Ammon's horn (tissue), 1 donor: ENCODE measurements around the gene RTP5.
"Not testable (repeated sequence)": the region's sequence is repeated elsewhere in the genome, so short reads cannot be mapped to it uniquely, and the experiment has no call there.

Experiments
- DNase-seq: peaks from one replicate; pipeline ENCODE4 v3.0.0-alpha.2; 2016; ENCODE audit warnings: low spot score

RTP5 gene

DNA sequence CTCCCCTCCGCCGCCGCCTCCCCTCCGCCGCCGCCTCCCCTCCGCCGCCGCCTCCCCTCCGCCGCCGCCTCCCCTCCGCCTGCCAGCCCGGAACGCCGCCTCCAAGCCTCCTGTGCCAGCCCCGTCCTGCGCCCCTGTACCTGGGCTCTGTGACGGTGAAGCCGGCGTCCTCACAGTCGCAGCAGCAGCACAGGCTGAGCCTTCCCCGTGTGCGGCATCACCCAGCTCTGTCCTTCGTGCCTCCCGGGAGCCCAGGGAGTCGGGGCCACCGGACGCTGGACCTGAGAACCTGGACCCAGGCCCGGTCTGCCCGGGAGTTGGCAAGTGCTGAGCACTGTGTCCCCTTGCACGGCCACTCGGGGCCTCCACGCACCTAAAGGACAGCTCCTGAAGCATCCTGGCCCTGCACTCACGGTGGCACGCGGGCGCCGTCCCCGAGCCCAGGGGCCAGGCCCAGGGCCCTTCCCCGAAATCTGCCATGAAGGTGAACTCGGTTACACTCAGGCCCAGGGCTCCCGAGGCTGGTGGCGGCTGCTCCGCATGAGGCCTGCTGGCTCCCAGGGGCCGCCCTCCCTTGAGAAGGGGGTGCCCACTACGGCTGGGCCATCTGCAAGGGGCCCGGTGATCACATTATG lies 32.9 kb downstream of the RTP5 start:
- DNase-seq, result no peak

DNA sequence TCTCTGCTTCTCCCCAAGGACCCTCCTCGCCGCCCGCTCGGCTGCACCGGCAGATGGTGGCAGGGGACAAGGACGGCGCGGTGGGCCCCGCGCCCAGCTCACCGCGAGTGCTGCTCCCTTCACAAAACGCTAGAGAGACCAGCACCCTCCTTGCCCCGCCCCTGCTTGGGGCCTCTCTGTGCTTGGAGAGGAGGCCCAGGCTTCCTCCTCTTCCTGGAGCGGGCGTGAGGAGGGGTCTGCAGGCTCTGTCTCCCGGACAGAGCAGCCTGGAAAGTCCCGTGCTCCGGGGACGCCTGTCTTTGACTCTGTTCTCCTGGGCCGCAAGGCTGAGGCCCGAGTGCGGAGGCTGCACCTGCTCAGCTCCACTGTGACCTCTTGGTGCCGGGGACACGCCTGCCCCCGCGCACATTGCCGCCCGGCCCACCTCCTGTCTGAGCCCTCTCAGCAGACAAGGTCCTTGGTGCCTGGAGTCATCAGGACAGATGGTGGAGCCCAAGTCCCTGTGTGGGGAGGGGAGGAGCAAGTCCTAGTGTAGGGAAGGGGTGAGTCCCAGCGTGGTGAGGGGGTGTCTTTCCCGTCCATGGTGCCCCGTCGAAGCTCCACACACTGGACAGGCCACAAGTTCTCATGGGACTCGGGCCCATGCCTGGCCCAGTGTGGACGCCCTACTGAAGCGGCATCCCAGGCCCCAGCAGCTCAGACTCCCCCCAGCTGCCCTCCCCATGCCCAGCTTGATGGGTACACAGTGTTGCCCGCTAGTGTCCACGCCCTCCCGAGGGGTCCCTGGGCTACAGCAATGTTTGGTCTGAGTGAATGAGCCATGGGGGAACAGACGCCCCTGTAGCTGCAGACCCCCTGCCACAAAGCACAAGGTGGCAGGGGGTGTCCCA lies 33.8 kb downstream of the RTP5 start:
- no peak for DNase-seq

DNA sequence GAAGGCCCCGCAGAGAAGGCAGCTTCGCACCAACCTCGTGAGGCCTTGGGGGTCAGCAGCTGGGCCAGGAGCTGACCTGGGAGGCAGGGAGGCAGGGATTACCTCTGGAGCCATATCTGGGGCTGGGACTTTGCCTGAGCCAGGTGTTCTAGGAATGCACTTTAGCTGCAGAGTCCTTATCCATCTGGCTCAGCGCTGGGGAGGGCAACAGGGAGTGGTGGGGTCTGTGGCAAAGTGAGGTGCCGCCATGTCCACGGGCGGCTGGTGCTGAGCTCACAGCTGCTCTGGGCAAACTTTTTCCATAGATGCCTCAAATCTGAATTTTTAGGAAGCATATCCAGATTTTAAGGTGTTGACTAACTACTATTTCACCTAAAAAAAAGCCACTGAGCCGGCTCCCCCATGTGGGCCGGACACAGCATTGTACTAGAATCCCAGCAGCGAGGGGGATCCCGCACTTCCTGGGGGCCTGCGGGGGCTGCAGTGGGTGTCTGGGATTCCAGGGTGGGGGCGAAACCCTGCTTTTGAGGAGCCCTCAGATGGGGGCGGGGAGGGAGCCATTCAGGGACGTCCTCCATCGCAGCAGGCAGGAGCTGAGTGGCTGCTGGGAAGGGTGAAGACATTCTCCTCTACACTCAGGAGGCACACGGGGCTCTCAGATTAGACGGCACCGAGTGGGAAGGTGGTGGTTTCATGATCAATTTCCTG lies 34.6 kb downstream of the RTP5 start:
- DNase-seq, result no peak

DNA sequence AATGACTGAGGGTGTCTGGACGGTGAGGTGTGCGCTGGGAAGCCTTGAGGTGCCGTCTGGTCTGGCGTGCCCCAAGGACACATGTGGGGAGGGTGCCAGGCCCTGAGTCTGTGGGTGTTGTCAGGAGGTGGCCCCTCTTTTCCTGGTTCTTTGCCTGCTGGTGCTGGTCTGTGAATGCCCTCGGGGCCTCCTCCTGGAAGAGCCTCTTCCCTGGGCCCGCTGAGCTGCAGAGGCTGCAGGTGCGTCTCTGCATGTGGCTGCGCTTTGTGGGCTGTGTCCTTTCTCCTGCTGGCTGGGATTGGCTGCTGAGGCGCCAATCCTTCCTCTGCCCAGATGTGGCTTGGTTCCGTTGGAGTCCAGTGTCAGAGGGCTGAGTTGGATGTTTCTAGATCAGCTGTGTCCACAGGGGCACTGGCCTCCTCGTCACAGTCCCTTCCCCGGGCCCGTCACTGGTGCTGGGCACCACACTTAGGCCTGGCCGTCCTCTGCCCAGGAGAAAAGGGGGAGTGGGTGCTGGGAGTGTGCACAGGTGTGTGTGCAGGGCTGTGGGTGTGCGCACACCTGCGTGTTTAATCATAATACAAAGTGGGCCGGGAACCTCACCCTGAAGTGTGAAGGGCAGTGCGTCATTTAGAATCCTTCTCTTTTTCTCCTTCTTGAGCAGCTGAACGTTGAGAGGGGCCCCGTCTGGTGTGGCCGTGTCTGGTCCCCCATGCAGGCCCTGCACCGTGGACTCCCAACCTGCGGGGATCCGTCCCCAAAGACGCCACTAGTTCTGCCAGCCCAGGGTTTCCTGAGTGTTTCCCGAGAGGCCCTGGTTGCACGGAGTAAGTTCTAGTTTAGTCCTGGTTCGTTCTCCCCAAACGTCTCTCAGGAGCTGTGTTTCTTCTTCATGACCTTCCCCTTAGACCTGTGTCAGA lies 35.5 kb downstream of the RTP5 start:
- no peak for DNase-seq

DNA sequence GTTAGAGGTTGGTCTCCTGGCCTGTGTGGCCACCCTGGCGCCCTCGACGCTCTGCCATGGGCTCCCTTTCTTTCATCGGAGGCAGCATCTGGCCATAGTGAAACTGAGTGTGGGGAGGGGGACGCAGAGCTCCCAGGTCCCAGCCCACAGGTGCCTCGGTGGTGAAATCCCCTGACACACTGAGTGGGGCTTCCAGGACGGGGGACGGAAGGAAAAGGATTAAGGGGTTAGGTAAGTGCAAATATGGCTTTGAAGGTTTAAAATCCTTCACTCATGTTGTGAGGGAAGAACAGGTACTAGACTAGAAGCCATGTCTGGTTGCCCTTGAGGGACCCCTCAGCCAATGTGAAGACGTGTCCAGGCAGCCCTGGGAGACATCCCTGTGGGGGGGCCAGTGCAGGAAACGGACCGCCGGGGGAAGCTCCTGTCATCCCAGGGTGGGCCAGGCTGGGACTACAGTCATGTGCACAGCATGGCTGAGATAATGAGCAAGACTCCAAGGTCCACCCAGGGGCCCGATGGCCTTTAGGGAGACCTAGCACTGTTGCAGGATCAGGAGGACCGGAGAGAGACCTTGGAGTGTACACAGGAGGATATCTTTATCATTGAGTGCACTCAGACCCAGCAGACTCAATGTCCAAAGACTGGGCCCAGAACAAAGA lies 36.3 kb downstream of the RTP5 start:
- no peak for DNase-seq

DNA sequence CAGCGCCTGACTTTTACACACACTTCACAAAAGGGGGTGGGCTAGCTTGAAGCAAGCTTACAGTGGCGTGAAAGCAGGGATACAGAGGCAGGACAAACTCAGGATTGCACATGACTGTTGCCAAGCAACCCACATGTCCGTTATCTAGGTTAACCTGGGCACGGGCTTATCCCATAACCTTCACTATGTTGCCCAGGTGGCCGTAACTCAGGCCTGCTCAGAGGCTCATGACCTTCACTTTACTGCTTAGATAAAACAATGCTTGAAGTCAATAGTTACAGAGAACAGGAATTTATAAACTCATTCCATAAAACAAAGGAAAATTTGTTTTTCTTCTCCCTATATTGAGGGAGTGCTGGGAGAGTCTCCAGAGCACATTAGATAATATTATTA lies 36.8 kb downstream of the RTP5 start:
- not testable (repeated sequence) for DNase-seq

DNA sequence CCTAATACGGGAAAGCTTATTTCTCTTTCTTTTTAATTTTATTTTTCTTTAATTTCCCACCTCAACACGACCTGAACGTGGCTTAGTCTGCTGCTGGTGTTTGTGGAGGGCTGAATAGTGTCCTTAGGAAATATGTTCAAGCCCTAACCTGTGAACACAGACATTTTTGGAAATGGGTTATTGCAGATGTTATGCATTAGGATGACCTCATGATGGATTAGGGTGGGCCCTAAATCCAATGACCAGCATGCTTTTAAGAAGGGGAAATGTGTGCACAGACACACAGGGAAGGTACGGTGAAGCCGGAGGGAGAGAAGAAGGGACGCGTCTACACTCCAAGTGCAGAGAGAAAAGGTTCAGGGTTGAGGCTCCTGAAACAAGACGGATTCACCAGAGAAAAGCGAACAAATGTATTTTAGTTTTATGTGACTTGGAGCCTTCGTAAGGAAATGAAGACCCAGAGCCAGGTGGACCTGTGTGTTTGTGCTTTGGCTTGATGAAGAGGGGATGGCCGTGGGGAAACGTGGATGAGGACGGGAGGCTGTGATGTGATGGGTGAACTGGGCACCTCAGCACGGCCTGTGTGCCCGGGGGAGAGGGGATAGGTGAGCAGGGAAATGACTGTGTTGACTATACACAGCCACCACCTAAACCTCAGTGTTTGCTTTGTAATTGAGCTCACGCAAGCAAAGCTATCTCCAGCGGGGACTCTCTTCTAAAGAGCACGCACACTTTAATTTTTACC lies 37.5 kb downstream of the RTP5 start:
- DNase-seq, result no peak

DNA sequence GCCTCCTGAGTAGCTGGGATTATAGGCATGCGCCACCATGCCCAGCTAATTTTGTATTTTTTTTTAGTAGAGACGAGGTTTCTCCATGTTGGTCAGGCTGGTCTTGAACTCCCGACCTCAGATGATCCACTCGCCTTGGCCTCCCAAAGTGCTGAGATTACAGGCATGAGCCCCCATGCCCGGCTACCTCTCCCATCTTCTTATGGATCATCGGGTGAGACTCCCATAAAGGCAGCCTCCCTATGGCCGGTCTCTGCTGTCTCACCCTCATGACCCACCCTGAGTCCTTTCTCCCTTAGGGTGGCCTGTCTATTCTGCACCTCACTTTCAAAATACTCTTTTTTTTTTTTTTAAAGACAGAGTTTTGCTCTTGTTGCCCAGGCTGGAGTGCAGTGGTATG lies 38.3 kb downstream of the RTP5 start:
- DNase-seq, result not testable (repeated sequence)

DNA sequence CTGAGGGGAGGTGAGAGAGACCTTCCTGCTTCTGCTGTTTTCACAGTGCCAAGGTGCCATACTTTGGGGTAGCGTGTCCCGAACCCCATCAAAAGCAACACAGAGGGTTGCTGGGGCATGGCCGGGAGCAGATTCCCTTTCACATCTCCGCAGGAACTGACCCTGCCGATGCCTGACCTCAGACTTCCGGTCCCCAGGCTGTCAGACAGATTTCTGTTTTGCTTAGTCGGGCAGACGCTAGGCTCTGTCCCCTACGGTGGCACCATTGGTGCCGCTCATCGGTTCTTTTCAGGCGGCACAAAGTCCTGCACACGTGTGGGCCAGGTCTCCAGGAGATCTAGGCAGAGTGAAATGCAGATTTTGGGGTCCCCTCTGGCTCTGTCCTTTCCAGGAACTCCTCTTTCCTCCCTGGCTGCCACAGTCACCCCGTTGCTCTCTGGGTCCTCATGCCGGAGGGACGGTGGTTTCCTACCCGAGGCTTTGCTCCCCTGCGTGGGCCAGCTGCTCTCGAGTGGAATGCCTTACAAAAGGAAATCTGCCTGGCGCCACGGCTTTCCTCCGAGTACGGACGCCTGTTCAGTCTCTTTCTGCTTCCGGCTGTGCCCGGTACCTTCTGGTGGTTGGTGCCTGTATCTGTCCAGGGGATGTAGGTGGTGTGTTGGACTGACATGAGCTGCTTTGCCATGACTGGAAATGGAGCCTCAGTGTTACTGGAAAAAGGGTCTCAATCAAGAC lies 39.3 kb downstream of the RTP5 start:
- DNase-seq, result no peak

DNA sequence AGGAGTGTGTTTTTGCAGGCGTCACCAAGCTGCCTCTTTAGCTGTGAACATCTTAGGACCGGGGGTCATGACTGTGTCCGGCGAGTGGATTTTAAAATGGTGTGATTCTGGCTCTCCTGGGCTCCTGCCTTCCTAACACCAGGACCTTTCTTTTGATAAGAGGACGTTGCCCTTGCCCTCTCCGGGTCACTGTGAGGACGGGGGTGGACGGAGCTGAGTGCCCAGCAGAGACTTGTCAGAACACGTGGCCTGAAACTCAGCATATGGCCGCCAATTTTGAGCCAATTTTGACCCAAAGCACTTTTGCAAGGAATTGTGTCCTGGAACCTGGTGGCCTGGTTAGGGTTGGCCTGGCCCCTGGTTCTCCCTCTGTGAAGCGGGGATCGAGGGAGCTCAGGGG lies 40.2 kb downstream of the RTP5 start:
- no peak for DNase-seq

DNA sequence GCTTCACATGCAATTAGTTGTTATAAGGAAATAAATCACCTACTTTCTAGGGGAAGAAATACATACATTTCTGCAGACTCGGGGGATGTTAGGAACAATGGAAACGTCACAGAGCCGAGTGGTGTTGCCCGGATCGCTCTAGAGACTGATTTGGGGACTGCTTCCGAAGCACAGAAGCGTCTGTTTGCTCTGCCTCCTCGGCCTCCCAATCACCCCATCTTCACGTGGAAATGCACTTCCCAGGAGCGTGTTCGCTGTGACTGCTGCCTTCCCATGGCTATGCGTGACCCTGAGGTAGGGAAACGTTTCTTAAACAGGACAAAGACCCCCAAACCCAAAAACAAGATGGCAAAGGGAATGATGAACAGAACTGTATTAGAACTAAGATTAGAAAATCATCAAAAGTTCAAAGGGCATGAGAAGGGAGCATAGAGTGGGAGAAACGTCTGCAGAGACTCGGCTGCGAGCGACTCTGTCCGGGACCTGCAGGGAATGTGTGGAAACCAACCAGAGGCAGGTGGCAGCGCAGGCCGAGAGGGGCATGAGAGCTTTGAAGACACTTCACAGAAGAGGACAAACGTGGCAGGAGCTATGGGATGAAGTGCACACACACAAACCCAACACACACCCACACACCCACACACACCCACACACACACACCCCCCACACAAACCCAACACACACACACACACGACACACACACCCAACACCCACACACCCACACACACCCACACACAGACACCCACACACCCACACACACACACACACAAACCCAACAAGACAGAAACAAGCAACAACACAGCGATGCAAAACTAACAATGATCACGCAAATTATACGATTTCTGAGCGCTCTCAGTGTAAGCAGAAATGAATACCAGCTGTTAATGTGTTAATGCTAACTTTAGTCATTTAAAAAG lies 41.3 kb downstream of the RTP5 start:
- DNase-seq, result no peak

DNA sequence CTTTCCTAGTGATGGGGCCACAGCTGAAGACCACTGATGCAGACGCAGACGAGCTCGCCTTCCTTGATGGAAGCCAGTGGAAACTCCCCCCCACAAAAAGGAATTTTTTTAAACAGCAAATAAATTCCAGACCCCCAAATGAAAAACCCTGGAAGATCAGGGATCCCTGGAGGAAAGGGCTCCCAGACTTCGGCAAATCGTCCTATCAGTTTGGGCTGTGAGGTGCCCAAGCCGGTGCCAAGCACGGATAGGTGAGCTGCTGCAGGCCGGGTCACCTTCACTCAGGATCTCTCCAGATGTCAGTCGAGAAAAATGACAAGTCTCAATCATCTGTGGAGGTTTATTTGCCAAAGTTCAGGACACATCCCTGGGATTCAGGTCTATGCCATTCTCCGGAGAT lies 42.0 kb downstream of the RTP5 start:
- no peak for DNase-seq

DNA sequence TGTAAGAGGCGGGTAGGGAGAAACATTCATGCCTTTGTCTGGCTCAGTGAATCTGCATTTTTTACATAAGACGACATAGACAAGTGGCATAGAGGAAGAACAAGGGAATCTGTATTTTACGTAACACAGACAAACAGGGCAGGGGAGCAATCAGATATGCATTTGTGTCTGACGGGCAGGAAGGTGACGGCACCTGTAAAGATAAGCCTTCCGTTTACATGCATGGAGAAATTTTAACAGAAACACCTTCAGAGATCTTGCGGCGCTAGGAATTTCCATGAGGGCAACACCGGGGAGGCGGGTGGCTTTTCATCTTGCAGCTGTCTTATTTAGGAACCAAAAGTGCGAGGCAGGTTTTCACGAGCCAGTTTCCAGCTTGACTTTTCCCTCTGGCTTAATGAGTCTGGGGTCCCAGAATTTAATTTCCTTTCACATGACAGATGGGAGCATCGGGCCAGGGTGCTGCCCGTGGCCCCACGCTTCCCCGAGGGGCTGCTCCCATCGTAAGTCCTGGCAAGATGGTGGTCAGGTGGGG lies 42.6 kb downstream of the RTP5 start:
- no peak for DNase-seq

DNA sequence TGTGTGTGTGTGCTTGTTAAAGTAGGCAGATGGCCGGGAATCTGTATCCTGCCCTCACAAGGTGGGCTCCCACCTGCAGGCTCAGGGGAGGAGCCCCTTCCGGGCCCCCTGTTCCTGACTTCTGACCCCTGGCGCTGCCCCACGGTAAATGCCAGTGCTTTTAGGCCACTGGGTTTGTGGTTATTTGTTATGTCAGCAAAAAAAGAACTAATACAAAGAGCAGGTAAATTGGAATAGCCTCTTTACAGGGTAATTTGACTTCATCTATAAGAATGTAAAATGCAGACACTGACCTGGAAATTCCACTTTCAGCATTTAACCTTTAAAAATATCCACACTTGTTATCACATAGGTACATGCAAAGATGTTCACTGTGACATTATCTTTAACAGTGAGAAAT lies 44.2 kb downstream of the RTP5 start:
- no peak for DNase-seq

DNA sequence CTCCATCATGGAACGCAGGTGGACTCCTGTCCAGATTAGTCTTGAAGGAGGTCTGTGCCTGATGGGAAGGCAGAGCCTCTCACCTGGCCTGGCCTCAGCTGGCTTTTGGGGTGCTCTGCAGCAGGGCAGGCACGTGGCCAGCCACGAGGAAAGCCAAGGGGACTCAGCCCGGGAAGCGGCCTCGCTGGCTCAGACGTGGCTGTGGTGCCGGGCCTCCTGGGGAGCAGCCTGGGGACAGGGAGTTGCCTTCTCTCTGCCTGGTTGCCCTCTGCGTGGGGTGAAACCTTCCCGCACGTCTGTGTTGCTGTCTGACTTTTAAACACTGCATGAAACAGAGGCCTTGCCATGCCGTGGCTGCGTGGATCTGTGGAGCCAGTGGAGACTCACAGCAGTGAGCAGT lies 45.0 kb downstream of the RTP5 start:
- no peak for DNase-seq

DNA sequence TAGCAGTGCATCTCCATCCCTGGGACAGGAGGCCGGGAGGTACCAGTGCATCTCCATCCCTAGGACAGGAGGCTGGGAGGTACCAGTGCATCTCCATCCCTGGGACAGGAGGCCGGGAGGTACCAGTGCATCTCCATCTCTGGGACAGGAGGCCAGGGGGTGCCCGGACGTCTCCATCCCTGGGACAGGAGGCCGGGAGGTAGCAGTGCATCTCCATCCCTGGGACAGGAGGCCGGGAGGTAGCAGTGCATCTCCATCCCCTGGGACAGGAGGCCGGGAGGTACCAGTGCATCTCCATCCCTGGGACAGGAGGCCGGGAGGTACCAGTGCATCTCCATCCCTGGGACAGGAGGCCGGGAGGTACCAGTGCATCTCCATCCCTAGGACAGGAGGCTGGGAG lies 52.1 kb downstream of the RTP5 start:
- not testable (repeated sequence) for DNase-seq

DNA sequence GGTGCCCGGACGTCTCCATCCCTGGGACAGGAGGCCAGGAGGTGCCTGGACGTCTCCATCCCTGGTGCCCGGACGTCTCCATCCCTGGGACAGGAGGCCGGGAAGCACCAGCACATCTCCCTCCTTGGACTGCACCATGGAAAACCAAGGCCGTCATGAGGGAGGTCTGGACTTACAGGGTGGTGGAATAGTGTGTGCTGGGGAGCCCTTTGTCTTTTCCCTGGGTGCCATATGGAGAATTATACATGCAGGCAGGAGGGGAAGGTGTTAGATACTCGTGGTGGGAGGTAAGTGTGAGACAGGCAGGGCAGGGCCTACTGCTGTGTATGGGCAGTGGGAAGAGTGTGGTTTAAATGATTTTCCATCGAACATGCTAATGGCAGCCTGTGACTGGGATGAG lies 52.9 kb downstream of the RTP5 start:
- DNase-seq, result no peak

DNA sequence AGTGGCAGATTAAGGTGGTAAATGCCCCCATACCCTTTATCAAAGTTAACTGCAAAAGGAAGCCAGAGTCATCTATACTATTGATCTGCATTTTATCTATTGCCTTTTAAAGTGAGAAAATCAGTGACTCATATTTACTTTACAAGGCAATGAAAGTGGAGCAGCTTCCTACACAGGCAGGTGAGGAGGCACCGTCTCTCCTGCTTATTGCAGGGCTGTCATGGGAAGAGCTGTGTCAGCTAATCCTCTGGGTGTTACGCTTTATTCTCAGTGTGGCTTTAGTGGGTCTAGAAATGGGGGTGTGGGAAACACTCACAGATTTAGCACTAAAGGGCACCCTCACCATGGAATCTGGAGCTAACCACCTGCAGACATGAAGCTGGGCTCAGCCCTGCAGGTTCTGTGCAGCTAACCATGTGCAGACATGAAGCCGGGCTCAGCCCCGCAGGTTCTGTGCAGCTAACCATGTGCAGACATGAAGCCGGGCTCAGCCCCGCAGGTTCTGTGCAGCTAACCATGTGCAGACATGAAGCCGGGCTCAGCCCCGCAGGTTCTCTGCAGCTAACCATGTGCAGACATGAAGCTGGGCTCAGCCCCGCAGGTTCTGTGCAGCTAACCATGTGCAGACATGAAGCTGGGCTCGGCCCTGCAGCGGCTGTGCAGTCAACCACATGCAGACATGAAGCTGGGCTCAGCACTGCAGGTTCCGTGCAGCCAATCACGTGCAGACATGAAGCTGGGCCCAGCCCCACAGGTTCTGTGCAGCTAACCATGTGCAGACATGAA lies 53.5 kb downstream of the RTP5 start:
- not testable (repeated sequence) for DNase-seq
